Nephron (organoid): Measurements from ENCODE around the gene PRR11.
"Not testable (repeated sequence)": the region's sequence is repeated elsewhere in the genome, so short reads cannot be mapped to it uniquely, and the experiment has no call there.

Experiments used
- H3K27ac Mint-ChIP-seq, 3 experiments: 2 replicates each; pipeline ENCODE4 v1.8.0; 2020; ENCODE audit warnings: mixed read lengths in 3 of 3, mild to moderate bottlenecking in 2 of 3, moderate library complexity in 1 of 3
- H3K27me3 Mint-ChIP-seq: 2 replicates; pipeline ENCODE4 v1.8.0; 2021; ENCODE audit warnings: low read depth, mild to moderate bottlenecking, moderate library complexity, mixed read lengths
- H3K36me3 Mint-ChIP-seq: 2 replicates; pipeline ENCODE4 v1.8.0; 2020; ENCODE audit warnings: low read depth, mixed read lengths
- H3K4me1 Mint-ChIP-seq: 2 replicates; pipeline ENCODE4 v1.8.0; 2020; ENCODE audit warnings: mixed read lengths
- H3K4me3 Mint-ChIP-seq, 3 experiments: 2 replicates each; pipeline ENCODE4 v1.8.0; 2020; ENCODE audit warnings: mild to moderate bottlenecking in 3 of 3, mixed read lengths in 3 of 3, moderate library complexity in 2 of 3
- H3K9me3 Mint-ChIP-seq: 2 replicates; pipeline ENCODE4 v1.8.0; 2020; ENCODE audit warnings: mixed read lengths
- TF ChIP-seq, protein P1 (sequence below), 3 experiments: fragments of 200-600 bp; sonication (generic); IDR thresholded peaks; one replicate each; pipeline ENCODE4 v1.5.0; 2021; ENCODE audit warnings: antibody characterized with exemption in 3 of 3; ENCODE audit not compliant: unreplicated experiment in 3 of 3

PRR11 gene

DNA sequence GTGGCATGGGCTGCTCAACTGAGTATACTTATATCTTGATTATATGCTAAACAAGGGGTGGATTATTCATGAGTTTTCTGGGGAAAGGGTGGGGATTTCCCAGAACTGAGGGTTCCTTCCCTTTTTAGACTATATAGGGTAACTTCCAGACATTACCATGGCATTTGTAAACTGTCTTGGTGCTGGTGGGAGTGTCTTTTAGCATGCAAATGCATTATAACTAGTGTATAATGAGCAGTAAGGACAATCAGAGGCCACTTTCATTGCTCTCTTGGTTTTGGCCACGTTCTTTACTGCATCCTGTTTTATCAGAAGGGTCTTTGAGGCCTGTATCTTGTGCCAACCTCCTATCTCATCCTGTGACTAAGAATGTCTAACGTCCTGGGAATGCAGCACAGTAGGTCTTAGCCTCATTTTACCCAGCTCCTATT, 12.0 kb downstream of the PRR11 start:
- TF ChIP-seq, protein P1, sequence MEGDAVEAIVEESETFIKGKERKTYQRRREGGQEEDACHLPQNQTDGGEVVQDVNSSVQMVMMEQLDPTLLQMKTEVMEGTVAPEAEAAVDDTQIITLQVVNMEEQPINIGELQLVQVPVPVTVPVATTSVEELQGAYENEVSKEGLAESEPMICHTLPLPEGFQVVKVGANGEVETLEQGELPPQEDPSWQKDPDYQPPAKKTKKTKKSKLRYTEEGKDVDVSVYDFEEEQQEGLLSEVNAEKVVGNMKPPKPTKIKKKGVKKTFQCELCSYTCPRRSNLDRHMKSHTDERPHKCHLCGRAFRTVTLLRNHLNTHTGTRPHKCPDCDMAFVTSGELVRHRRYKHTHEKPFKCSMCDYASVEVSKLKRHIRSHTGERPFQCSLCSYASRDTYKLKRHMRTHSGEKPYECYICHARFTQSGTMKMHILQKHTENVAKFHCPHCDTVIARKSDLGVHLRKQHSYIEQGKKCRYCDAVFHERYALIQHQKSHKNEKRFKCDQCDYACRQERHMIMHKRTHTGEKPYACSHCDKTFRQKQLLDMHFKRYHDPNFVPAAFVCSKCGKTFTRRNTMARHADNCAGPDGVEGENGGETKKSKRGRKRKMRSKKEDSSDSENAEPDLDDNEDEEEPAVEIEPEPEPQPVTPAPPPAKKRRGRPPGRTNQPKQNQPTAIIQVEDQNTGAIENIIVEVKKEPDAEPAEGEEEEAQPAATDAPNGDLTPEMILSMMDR (IDR thresholded peaks at IDR 0.05; ENCODE audit: unreplicated experiment in 3 of 3) = no peak
- H3K36me3 Mint-ChIP-seq = peaks cover 8% of the 10 kb centered on the region
- H3K4me3 Mint-ChIP-seq = no peak overlapping the region
- no peaks in the 10 kb centered on the region for H3K4me1 Mint-ChIP-seq
- no peaks in the 10 kb centered on the region for H3K27me3 Mint-ChIP-seq
- H3K27ac Mint-ChIP-seq = no peak overlapping the region
- H3K9me3 Mint-ChIP-seq = no peaks in the 10 kb centered on the region

DNA sequence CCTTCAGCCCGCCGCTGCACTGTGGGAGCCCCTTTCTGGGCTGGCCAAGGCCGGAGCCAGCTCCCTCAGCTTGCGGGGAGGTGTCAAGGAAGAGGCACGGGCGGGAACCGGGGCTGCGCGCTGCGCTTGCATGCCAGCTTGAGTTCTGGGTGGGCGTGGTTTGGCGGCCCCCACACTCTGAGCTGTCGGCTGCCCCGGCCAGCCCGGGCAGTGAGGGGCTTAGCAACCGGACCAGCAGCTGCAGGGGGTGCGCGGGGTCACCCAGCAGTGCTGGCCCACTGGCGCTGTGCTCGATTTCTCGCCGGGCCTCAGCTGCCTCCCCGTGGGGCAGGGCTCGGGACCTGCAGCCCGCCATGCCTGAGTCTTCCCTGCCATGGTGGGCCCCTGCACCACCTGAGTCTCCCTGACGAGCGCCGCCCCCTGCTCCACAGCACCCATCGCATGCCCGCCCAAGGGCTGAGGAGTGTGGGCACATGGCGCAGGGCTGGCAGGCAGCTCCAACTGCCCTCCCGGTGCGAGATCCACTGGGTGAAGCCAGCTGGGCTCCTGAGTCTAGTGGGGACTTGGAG, 17.0 kb downstream of the PRR11 start:
- no peak overlapping the region for H3K4me3 Mint-ChIP-seq
- peaks cover 33% of the 10 kb centered on the region for H3K36me3 Mint-ChIP-seq
- TF ChIP-seq, protein P1 (IDR thresholded peaks at IDR 0.05; ENCODE audit: unreplicated experiment in 3 of 3) = no peak
- H3K27me3 Mint-ChIP-seq = no peaks in the 10 kb centered on the region
- H3K27ac Mint-ChIP-seq = no peak overlapping the region
- no peaks in the 10 kb centered on the region for H3K9me3 Mint-ChIP-seq
- H3K4me1 Mint-ChIP-seq = no peaks in the 10 kb centered on the region

DNA sequence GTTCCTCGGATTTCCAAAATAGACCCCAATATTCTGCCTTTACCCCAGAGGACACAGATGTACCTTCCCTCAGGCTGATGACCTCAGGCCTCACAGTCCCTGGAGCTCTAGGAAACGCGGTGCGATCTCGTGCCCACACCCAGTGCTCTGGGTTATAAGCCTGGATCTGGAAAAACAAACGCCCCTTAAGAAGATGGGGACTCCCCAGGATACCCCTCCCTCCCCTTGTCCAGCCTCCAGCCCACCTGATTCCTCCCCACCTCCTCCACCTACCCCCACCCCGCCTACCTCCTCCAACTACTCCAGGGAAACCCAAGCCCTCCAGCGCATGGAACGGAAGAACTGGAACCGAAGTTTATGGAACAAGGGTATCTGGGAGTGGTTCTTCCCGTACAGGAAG, 19.1 kb downstream of the PRR11 start:
- no peak overlapping the region for H3K4me3 Mint-ChIP-seq
- H3K27ac Mint-ChIP-seq = no peak overlapping the region
- no peaks in the 10 kb centered on the region for H3K9me3 Mint-ChIP-seq
- H3K4me1 Mint-ChIP-seq = no peaks in the 10 kb centered on the region
- no peaks in the 10 kb centered on the region for H3K27me3 Mint-ChIP-seq
- peaks cover 33% of the 10 kb centered on the region for H3K36me3 Mint-ChIP-seq
- TF ChIP-seq, protein P1 (IDR thresholded peaks at IDR 0.05; ENCODE audit: unreplicated experiment in 3 of 3) = no peak

DNA sequence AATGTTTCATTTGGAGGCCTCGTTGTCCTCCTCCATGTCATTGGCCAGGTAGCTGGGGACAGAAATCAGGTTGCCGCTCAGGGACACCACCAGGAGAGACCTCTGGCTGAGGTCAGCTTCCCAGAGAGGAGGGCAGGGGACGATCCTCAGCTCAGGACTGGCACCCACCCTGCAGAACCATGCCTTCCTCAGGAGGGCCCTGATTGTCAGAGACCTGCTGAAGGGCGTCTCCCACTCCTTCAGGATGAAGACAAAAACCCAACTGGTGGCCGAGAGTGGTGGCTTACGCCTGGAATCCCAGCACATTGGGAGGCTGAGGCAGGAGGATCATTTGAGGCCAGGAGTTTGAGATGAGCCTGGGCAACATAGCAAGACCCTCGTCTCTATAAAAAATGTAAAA, 19.5 kb downstream of the PRR11 start:
- TF ChIP-seq, protein P1 (IDR thresholded peaks at IDR 0.05; ENCODE audit: unreplicated experiment in 3 of 3) = no peak
- Mint-ChIP-seq H3K4me3 (no peak overlapping the region), H3K9me3 (no peaks in the 10 kb centered on the region), H3K36me3 (peaks cover 33% of the 10 kb centered on the region), H3K4me1 (no peaks in the 10 kb centered on the region), H3K27me3 (no peaks in the 10 kb centered on the region), H3K27ac (no peak overlapping the region)

DNA sequence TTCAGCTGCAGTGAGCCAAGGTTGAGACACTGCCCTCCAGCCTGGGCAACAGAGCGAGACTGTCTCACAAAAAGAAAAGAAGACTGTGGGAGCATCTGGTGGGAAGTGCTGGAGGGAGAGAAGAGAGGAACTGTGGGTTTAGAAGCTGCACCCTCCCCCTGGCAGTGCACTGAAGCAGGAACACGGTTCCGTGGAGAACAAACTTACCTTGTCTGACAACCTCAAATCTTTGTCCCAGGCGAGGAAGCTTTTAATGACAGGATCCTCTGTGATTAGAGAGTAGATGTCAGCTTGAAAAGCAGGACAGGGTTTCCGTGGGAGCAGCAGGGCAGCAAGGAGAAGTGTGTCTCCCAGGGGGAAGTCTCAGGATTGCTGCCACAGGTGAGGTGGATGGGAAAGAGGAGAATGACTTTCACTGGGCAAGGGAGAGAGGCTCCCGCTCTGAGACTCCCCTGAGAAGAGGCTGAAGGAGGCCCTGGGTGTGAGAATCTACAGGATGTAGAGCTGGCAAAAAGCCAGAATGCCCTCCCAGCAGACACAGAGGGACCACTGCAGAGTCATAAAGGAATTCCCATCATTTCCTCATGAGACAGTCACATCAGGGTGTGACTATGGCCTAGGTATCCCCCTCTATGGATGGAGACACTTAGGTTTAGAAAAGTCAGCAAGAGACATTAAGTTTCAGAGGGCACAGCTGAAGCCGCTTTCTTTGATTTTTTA, 22.9 kb downstream of the PRR11 start:
- TF ChIP-seq, protein P1 (IDR thresholded peaks at IDR 0.05; ENCODE audit: unreplicated experiment in 3 of 3) = no peak
- Mint-ChIP-seq H3K9me3 (no peaks in the 10 kb centered on the region), H3K27ac (peak overlapping the region in 1 of 3 experiments; percentile 22), H3K4me3 (no peak overlapping the region), H3K27me3 (no peaks in the 10 kb centered on the region), H3K36me3 (peaks cover 24% of the 10 kb centered on the region), H3K4me1 (no peaks in the 10 kb centered on the region)

DNA sequence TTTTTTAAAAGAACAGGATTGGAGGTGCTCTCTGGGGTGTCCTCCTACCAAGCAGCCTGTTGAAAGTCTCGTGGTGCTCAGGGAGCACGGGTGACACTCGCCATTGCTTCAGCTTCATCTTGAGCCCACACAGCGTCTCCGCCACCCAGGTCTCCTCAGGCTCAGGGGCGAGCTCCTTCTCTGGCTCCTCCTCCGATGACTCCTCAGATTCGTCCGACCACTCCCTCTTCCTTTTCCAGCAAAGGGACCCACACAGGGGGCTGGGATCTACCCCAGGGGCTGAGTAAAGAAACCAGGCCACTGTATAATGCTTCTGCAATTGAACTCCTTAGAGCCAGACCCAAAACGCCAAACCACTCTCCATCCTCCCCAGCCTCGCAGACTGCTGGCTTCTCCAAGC, 24.1 kb downstream of the PRR11 start:
- not testable (repeated sequence) for H3K4me3 Mint-ChIP-seq, H3K27me3 Mint-ChIP-seq, H3K27ac Mint-ChIP-seq, H3K4me1 Mint-ChIP-seq, H3K9me3 Mint-ChIP-seq
- peaks cover 13% of the 10 kb centered on the region for H3K36me3 Mint-ChIP-seq
